GM21423 (cell line): ENCODE results near the gene IL17B.

Experiments
- ATAC-seq: cut with Tn5 transposase; IDR thresholded peaks from one replicate; pipeline ENCODE4 v1.9.1; 2021; ENCODE audit warnings: mild to moderate bottlenecking, moderate library complexity; ENCODE audit not compliant: unreplicated experiment

Gene IL17B

DNA sequence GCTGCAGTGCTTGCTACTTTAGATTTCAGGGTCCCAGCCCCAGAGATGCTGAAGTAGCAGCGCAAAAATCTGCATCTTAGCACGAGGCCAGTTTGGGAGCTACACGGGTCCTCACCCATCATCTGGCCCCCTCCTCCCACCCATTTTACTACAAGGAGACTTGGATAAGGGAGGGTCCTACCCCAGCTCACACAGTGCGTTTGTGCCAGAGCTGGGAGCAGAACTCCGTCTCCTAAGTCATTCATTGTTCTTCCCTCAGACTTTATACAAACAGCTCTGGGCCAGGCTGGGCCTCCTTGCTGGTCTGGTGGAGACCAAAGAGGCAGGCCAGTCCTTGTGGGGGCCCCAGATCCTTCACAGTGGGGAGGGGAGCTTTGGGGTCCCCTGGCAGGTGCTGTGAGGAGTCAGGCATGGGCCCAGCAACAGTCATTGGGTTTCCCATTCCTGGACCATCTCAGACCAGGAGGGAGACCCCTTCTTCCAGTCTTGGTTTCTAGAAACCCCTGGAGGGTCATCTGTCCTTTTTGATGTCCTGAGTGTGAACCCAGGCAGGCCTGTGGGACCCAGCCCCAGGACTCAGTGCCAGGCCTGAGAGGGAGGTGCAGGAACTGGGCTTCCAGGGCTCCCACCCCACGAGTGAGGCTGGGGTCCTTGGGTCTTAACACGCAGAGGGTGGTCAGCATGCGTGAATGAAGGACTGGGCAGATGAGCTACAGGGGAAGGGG is 2.3 kb upstream of the IL17B start:
- peak; percentile 11 for ATAC-seq

DNA sequence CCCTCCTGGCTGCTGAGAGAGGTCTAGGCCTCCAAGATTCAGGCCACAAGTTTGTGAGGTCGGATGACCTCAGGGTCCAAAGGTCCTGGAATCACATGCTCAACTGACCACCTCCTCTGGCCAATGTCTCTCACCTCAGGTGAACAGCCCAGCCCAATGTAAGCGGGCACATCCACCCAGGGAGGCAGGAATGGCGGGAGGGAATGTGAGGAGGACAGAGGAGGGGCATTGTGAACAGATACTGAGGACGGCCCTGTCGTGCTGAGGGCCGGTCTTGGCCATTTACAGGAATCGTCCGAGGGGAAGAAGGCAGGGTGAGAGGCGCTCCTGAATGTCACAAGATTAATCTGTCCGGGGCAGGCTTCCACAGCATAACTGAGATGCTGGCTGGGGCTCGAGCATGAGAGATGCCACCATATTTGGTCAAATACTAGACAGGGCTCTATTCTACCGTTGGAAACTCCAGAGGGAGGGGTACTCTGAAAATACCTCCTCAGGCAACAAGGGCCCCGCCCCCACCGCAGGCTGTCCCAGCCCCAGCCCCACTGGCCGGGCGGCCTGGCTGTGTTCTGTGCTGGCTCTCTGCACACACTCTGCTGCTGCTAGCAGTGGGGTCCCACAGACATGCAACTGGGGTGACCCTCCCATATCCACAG is 1.5 kb upstream of the IL17B start:
- ATAC-seq = no peak

DNA sequence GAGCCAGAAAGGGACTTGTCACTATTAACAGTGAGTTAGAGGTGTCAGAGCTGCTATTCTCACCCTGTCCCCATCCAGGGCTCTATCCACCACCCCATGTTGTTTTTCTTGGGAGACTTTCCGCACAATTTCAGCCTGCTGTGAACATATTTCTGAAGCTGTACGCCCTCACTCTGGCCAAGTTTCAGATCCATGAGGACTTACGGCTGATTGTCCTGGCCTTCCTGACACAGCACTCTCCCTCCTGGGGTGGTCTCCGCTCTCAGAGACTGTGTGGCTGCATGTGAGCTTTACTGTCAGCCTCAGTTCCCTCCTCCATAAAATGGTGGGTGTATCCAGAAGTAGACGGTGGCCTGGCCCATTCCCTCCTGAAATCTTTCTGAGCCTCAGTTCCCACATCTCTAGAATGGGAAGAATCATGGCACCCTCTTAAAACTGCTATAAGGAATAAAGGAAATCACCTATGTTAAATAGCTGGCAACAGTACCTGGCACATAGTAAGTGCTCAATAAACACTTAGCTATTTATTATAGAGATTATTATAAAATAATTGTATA is 804 bp upstream of the IL17B start:
- ATAC-seq = no peak

DNA sequence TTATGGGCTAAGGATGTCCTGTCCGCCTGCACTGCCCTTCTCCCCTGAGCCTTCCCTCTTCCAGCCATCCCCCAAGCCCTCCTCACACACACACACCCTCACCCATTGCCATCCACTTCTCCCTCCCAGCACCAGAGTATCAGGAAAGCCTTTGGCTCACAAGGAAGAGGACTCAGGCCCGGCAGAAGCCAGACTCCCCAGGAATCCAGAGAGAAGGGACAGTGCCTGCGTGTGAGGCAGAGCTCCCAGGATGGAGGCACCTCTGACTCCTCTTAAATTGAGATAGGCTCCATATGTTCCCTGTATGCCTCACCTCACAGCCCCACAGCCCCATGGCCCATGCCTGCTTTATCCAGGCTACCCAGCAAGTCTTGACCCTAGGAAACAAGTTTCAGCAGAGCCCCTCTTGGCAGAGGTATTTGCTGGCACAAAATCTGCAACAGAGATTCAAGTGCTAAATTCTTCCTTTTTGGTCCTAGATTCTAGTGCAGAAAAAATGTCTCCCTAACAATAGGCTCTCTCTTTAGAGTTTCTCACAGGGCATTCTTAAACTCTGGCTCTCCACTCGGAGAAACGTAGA is 761 bp downstream of the IL17B start:
- ATAC-seq = no peak

DNA sequence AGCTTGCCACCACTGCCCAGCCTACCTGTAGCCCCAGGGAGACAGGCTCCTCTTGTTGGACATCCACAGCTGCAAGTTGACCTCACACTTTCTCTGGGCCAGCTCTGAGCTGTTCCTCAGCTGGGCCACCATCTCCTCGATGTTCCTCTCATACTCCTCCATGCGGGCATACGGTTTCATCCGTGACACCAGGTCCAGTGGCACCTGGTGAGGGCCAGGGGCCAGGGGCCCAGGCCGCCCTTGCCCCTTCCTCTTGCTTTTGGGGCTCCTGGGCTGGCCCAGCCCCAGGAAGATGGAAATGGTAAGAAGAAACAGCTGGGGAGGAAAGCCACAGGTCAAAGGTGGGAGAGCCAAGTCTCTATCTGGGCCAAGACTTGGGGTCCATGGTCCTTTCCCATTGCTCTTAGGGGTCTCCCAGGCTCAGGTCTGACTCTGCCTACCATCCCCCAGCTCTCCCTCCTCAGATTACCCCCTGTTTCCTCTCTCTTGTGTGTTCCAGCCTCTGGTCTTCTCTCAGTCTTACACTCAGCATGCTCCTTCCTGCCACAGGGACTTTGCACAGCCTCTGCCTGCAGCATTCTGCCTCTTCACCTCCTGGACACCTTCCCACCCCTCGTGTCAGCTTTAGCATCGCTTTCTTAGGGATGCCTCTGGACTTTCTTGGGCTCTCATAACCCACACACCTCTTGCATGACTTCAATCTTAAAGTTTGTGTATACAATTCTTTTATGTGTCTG is 2.2 kb downstream of the IL17B start:
- no peak for ATAC-seq

DNA sequence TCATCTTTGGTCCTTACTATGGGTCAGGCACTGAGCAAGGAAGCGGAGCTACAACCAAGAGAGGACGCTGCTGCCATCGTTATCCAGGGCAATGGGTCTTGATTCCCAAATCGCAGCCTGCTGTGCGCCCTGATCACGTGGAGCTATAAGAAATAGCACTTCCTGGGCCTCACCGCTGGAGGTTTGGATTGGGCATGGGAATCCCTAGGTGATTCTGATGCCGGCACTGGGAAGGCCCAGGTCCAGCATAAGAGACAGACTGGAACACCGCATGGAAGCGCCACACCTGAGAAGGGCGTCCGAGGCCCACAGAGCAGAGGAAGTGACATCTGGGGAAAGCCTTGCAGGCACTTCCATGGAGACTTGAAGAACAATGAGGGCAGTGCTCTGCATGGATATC is 3.0 kb downstream of the IL17B start:
- ATAC-seq = no peak

DNA sequence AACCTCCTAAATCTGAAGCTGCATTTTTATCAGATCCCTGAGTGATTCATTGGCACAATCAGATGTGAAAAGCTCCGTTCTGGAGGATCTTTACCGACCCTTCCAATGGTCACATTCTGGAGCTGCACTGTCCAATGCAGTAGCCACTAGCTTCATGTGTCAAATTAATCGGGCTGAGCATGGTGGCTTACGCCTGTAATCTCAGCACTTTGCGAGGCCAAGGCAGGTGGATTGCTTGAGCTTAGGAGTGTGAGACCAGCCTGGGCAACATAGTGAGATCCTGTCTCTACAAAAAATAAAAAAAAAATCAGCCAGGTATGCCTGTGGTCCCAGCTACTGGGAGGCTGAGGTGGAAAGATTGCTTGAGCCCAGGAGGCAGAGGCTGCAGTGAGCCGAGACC is 3.7 kb downstream of the IL17B start:
- no peak for ATAC-seq

DNA sequence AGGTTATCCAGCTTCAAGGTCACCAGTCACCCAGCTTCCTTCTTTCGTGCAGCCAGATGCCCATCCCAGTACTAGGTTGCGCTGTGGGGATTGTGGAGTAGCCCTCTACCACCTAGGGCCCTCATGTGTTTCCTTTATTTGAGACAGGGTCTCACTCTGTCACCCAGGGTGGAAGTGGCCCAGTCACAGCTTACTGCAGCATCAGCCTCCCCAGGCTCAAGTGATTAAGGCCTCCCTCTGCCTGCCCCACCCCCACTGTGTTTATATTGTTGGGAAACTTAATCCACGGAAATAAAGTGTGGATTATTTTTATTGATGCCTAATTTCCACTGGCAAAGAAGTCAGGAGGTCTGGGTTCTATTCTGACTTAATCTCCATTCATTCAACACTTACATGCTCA is 4.3 kb downstream of the IL17B start:
- ATAC-seq = no peak

DNA sequence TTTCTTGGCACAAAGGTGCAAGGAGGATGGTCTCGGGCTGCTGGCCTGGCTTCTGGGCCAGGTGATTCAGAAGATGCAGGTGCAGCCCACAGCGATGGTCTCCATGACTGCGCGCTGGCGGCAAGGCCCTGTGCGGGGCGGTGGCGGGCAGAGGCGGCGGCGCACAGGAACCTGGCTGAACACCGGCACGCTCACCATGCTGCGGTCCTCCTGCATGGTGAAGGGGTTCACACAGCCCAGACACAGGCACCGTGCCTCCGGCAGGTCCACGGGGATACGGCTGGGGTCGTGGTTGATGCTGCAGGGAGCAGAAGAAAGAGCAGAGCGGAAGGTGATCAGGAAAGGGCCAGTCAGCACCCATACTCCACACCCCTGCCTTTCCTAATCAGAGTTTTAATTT is 4.8 kb downstream of the IL17B start:
- no peak for ATAC-seq

DNA sequence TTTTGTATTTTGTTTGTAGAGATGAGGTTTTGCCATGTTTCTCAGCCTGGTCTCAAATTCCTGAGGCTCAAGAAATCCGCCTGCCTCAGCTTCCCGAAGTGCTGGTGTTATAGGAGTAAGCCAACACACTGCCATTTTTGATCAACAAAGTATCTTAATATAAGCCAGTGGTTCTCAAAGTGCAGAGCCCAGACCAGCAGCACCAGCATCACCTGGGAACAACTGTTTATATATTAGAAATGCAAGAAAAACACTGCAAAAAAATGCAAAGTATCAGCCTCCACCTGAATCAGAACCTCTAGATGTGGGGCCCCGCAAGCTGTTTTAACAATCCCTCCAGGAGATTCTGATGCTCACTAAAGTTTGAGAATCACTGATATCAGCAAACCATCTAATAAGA is 6.2 kb downstream of the IL17B start:
- ATAC-seq = no peak

DNA sequence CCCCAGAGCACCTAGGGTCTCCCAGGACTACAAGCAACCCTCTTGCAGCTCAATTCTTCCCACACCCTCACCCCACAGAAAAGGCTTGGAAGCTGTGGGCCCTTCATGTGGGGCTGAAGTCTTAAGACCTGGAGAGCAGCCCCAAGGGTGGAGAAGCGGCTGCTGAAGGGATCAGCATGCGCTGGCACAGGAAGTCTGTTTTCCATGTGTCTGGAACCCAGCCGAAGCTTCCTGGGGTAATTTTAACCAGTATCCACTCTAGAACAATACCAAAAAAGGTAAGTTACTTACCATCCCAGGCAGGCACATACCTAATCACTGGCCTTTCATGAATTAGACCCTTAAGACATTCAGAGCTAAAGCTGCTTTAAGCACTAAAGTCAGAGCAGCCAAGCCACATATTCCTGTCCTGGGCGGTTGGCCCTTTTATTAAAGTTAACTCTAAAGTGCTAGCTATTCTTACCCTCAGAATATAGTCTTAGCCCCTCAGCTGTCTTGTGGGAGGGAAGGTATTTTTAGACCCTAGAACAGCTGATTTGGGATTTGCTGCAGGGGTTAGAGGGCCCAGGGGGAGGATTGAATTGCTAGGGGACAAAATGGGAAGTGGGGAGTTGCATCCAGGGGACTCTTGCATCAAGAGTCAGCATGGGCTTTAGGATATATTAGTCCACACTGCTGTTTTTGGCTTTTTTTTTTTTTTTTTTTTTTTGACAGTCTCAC is 6.9 kb downstream of the IL17B start:
- ATAC-seq = no peak

DNA sequence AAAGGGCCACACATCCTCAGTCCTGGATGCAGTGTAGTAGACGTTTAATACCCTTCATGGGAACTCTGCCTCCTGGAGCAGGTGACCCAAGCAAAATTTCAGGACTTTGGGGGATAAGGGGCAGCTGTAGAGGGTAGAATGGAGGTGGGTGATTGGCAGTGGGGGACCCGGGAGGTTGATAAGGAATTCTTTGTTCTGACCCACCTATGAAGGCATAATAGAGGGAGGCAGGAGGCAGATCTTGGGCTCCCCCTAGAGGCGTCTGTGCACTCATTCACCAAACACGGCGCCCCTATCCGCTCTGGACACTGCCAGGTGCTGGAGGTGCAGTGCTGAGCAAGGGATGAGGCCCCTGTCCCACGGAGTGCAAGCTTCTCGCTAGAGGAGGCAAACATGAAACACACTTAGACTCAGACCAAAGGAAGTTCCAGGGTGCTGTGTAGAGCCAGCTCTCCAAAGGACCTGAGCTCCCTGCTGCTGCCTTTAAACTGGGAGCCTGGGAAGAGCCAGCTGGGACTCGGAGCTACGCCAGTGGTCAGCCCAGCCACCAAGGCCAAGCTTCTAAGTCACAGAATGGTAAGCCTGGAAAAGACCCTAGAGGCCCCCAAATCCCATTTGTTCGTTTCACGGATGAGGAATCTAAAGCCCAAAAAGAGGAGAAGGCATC is 7.7 kb downstream of the IL17B start:
- peak; percentile 79 for ATAC-seq

DNA sequence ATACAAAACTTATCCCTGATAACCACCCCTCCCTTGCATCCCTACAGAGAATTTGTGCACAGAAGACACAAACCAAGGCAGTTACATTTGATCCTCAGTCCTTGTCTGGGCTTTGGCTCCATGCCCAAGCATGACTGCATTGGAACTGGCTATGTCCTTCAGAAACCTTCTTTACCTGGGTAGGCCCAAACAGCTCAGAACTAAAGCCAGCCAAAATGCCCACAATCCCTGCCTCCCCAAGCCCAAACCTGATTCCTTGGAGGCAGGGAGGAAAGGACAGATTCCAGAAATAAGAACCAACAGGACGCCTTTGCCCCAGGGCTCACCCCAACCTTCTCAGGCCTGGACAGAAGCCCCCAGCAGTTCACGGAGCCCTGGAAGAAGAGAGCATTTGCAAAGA is 8.2 kb downstream of the IL17B start:
- ATAC-seq = no peak

DNA sequence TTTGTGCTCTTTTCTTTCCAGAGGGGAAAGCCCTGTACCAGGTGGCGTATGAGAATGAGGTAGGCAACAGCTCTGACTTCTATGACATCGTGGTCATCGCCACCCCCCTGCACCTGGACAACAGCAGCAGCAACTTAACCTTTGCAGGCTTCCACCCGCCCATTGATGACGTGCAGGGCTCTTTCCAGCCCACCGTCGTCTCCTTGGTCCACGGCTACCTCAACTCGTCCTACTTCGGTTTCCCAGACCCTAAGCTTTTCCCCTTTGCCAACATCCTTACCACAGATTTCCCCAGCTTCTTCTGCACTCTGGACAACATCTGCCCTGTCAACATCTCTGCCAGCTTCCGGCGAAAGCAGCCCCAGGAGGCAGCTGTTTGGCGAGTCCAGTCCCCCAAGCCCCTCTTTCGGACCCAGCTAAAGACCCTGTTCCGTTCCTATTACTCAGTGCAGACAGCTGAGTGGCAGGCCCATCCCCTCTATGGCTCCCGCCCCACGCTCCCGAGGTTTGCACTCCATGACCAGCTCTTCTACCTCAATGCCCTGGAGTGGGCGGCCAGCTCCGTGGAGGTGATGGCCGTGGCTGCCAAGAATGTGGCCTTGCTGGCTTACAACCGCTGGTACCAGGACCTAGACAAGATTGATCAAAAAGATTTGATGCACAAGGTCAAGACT is 11.0 kb downstream of the IL17B start:
- no peak for ATAC-seq

DNA sequence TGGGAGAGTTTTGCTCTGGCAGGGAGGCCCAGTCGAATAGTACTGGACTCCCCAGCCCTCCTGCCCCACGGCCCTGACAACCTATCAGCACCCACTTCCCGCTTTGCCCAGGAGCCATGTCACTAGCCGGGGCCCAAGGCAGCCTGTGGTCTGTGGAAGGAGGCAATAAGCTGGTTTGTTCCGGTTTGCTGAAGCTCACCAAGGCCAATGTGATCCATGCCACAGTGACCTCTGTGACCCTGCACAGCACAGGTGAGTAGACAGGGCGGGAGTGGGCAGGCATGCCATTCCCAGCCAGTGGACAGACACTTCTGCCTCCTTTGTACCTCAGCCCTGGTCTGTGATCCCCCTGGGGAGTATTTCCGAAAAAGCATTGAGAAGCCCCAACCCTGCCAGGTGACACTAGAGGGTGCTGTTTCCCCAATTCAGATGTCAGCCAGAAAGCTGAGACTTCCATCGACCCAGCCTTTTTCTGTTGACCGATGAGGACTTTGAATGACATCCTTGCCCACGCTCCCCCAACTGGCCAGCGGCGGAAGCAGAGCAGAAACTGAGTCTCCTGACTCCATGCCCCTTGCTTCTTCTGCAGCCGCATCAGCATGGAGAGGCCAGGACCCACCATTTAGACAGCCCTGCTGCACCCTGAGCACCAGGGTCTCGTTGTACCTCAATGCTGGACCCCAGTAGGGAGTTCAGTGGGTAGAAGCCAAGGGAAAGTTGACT is 11.7 kb downstream of the IL17B start:
- ATAC-seq = peak; percentile 74

DNA sequence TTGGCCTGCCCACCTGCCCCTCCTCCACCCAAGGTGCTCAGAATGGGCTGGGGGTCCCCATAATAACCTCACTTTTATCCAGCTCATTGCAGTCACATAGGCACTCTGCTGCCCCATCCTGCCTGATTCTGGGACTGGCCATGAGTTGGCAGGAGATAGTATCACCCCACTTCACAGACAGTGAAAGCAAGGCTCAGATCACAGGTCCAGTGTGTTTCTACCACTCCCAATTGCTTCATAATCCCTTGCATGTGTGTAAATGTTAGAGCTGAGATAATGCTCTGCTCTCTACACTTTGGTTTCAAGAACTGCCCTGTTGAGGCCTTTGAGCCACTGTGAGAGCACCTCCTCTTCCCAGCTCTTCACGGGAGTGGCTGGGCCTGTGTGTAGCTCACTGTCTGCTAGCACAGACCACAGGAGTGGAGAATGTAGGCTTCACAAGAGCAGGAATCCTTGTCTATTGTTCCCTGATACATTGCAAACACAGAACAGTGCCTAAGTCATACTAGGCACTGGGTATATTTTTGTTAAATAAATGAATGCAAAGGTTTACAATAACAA is 12.8 kb downstream of the IL17B start:
- no peak for ATAC-seq

DNA sequence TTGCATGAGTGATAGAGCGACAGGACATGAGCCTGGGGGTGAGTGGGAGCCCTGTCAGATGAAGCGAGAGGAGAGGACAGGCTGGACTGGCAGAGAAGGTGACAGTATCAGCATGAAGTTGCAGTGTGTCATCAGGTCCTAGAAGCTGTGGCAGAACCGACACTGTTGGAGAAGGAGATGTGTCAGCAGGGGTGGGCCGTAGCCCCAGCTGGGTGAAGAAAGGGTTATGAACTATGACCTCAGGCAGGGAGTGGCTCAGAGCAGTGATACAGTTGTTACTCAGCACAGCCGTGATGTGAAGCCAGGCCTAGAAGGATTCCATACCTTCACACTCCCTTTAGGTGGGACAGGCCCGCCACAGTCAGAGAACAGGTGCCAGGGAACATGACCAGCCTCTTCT is 13.7 kb downstream of the IL17B start:
- no peak for ATAC-seq

DNA sequence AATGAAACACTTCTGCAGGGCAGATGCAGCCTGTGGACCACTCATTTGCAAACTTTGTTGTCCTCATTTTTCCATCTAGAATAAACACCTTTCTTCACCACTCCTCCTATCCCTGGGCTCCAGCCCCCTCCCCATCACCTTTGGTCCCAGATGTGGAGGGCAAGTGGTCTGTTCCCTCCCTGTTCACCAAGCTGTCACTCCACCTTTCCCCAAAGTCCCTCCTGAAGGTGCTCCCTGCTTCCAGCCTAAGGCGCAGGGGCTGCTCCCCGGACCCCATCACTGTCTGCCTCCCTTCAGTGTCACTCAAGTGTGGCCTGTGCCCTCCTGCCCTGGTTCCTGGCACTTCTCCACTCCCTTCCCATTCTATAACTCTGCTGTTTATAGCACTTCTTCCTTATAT is 14.4 kb downstream of the IL17B start:
- ATAC-seq = no peak

DNA sequence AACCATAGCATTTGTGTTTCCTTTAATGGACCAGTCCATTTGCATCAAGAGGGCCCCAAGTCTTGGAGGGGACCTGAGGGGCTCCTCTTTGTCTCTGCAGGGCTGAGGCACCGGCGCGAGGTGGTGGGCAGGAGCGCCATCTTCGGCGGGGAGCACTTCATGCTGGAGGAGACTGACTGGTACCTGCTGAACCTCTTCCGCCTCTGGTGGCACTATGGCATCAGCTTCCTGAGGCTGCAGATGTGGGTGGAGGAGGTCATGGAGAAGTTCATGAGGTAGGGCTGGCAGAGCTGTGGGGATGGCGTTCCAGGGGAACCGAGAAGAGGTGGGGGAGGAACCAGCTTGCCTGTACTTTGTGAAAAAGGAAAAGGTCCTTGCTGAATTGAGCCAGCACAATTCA is 15.2 kb downstream of the IL17B start:
- ATAC-seq = no peak
